IMR-90 (cell line): Measurements from ENCODE around the gene LRRC3C. TPM values are rescaled to one million over a fixed set of nuclear protein-coding genes. Genes with fewer than 3 reads are reported as not detected.

Experiments
- ATAC-seq: fragments of 200-7000 bp; cut with Tn5 transposase; 2 replicates; pipeline ENCODE4 v1.9.1; 2020; ENCODE audit warnings: low read depth, mild to moderate bottlenecking, moderate library complexity
- BruUV-seq: library from RNA; stranded (reverse); fragments of 400-500 nt; replicated peaks from 2 replicates; lab custom pipeline; 2021; lab: Mats Ljungman, UMichigan
- CTCF ChIA-PET: fragments of 300-600 bp; formaldehyde crosslinking; extraction: SDS; loops from one replicate; lab custom pipeline; 2021; ENCODE audit warnings: antibody characterized with exemption; lab: Yijun Ruan, JAX
- POLR2A ChIA-PET: fragments of 300-600 bp; sonication (Branson Sonifier 250); formaldehyde crosslinking; loops from one replicate; lab custom pipeline; 2022; ENCODE audit warnings: antibody characterized with exemption; ENCODE audit not compliant: unreplicated experiment; lab: Charles Lee
- DNase-seq: peaks from one replicate; pipeline ENCODE4 v3.0.0; 2013
- H2AFZ ChIP-seq: replicated peaks from 2 replicates; pipeline ENCODE3; 2013; ENCODE audit warnings: low read length, mild to moderate bottlenecking; ENCODE audit not compliant: poor library complexity
- H2AK5ac ChIP-seq: 2 replicates; pipeline ENCODE4 v1.6.1; 2013; ENCODE audit warnings: low read depth, low read length, inconsistent platforms
- H2AK9ac ChIP-seq: replicated peaks from 2 replicates; pipeline ENCODE3; 2013; ENCODE audit warnings: mild to moderate bottlenecking, low read depth, low read length, moderate library complexity; ENCODE audit not compliant: poor library complexity
- H2BK120ac ChIP-seq: 2 replicates; pipeline ENCODE4 v1.6.1; 2013; ENCODE audit warnings: low read depth, low read length, inconsistent platforms
- H2BK15ac ChIP-seq: 3 replicates; pipeline ENCODE4 v1.6.1; 2013; ENCODE audit warnings: low read depth, low read length, inconsistent platforms
- H2BK20ac ChIP-seq: 2 replicates; pipeline ENCODE4 v1.6.1; 2013; ENCODE audit warnings: low read depth, mild to moderate bottlenecking, inconsistent platforms, low read length, moderate library complexity
- H2BK5ac ChIP-seq: 2 replicates; pipeline ENCODE4 v1.6.1; 2013; ENCODE audit warnings: mild to moderate bottlenecking, low read depth, low read length, inconsistent platforms; ENCODE audit not compliant: poor library complexity, severe bottlenecking
- H3K14ac ChIP-seq: replicated peaks from 2 replicates; pipeline ENCODE4 v1.6.1; 2013; ENCODE audit warnings: low read depth, low read length, inconsistent platforms
- H3K18ac ChIP-seq: 2 replicates; pipeline ENCODE4 v1.6.1; 2013; ENCODE audit warnings: low read depth, low read length, control low read depth
- H3K23ac ChIP-seq: 2 replicates; pipeline ENCODE4 v1.6.1; 2013; ENCODE audit warnings: low read depth, low read length, inconsistent platforms
- H3K27ac ChIP-seq: 2 replicates; pipeline ENCODE4 v1.5.1; 2013; ENCODE audit warnings: mild to moderate bottlenecking, control low read depth, low read length; ENCODE audit not compliant: insufficient read depth
- H3K27me3 ChIP-seq: 2 replicates; pipeline ENCODE4 v1.6.1; 2013; ENCODE audit warnings: low read length; ENCODE audit not compliant: control insufficient read depth, insufficient read depth
- H3K36me3 ChIP-seq: 2 replicates; pipeline ENCODE4 v1.6.1; 2013; ENCODE audit warnings: low read length, mixed read lengths; ENCODE audit not compliant: control insufficient read depth, insufficient read depth
- H3K4ac ChIP-seq: 2 replicates; pipeline ENCODE4 v1.6.1; 2013; ENCODE audit warnings: low read depth, low read length, inconsistent platforms
- H3K4me1 ChIP-seq: 2 replicates; pipeline ENCODE4 v1.6.1; 2013; ENCODE audit warnings: low read length, mixed read lengths; ENCODE audit not compliant: control insufficient read depth, insufficient read depth
- H3K4me2 ChIP-seq: 2 replicates; pipeline ENCODE4 v1.6.1; 2013; ENCODE audit warnings: low read depth, mild to moderate bottlenecking, control low read depth, low read length, moderate library complexity
- H3K4me3 ChIP-seq: 2 replicates; pipeline ENCODE4 v1.5.1; 2013; ENCODE audit warnings: low read depth, mild to moderate bottlenecking, control low read depth, low read length, moderate library complexity; ENCODE audit not compliant: insufficient read depth
- H3K56ac ChIP-seq: 2 replicates; pipeline ENCODE4 v1.6.1; 2013; ENCODE audit warnings: low read length, inconsistent platforms; ENCODE audit not compliant: insufficient read depth; ENCODE audit errors: extremely low read depth
- H3K79me1 ChIP-seq, 2 experiments: 2 replicates each; pipeline ENCODE4 v1.6.1; 2013; ENCODE audit warnings: low read length in 2 of 2, inconsistent platforms in 1 of 2, low read depth in 1 of 2
- H3K9ac ChIP-seq: 2 replicates; pipeline ENCODE4 v1.6.1; 2013; ENCODE audit warnings: low read depth, low read length, control low read depth
- H3K9me1 ChIP-seq: 2 replicates; pipeline ENCODE4 v1.6.1; 2013; ENCODE audit warnings: low read length, inconsistent platforms; ENCODE audit not compliant: insufficient read depth
- H3K9me3 ChIP-seq: 2 replicates; pipeline ENCODE4 v1.6.1; 2013; ENCODE audit warnings: low read length; ENCODE audit not compliant: control insufficient read depth, insufficient read depth
- H4K20me1 ChIP-seq: 2 replicates; pipeline ENCODE4 v1.6.1; 2013; ENCODE audit warnings: low read length, inconsistent platforms; ENCODE audit not compliant: insufficient read depth
- H4K5ac ChIP-seq: 2 replicates; pipeline ENCODE4 v1.6.1; 2013; ENCODE audit warnings: mild to moderate bottlenecking, low read depth, low read length, control low read depth
- H4K8ac ChIP-seq, 2 experiments: 2 replicates each; pipeline ENCODE4 v1.6.1; 2013; ENCODE audit warnings: low read depth in 2 of 2, low read length in 2 of 2, control low read depth in 1 of 2, inconsistent platforms in 1 of 2
- H4K91ac ChIP-seq: 2 replicates; pipeline ENCODE4 v1.6.1; 2013; ENCODE audit warnings: low read depth, low read length, inconsistent platforms; ENCODE audit not compliant: insufficient read depth
- CTCF ChIP-seq: conservative IDR thresholded peaks from 2 replicates; pipeline ENCODE4 v1.5.1; 2012; ENCODE audit warnings: mild to moderate bottlenecking, low read depth, low read length, improper control_type of control experiment
- RAD21 ChIP-seq: IDR thresholded peaks from 2 replicates; pipeline ENCODE4 v1.6.1; 2012; ENCODE audit warnings: low read length, improper control_type of control experiment
- USF2 ChIP-seq: fragments of 150-350 bp; IDR thresholded peaks from 2 replicates; pipeline ENCODE4 v1.6.1; 2017; ENCODE audit warnings: mild to moderate bottlenecking, antibody characterized with exemption, low read length, low read depth
- WGBS, 2 experiments: methylation state at CpG; one replicate each; pipeline versions ENCODE4 v1.1.5 to v1.1.7; 2013; ENCODE audit warnings: missing lambda C conversion rate in 2 of 2; ENCODE audit not compliant: insufficient read length in 1 of 2; ENCODE audit errors: extremely low coverage in 2 of 2; 5-methylcytosine and 5-hydroxymethylcytosine counted together
- dilution Hi-C: fragments of 300-500 bp; cut with HindIII; formaldehyde crosslinking; loops from one replicate; pipeline ENCODE4 v1.14.3; 2018; ENCODE audit warnings: low sequenced_read_pairs; ENCODE audit not compliant: unreplicated experiment
- in situ Hi-C: fragments of 300-500 bp; cut with MboI; formaldehyde crosslinking; loops from 3 replicates; pipeline ENCODE4 v1.14.3; 2019; ENCODE audit warnings: low sequenced_read_pairs, inconsistent platforms, mixed read lengths
- intact Hi-C: fragments of 100-400 bp; cut with micrococcal nuclease; formaldehyde crosslinking; loops from 2 replicates; pipeline ENCODE4 v1.10.0; 2022
- polyA plus RNA-seq, 3 experiments: library from polyadenylated mRNA; depleted of rRNA; stranded (reverse); fragments of >200 nt; gene quantifications; 2 replicates each; pipeline ENCODE4 v1.2.3, GENCODE V29; 2012; ENCODE audit warnings: low replicate concordance in 1 of 3
- total RNA-seq: library from RNA; depleted of rRNA; stranded (reverse); fragments of >200 nt; gene quantifications from 2 replicates; pipeline ENCODE4 v1.2.3, GENCODE V29; 2012

Gene LRRC3C
- total and polyA plus RNA-seq, 2 of the 4 experiments (the other 2 are of a cell fraction): not detected

- no peak overlapping the region for H3K18ac ChIP-seq
- peak overlapping the region; percentile 56 for H3K4ac ChIP-seq
- peak overlapping the region; percentile 51 for H3K27ac ChIP-seq
- no peaks in the 10 kb centered on the region for H3K9me3 ChIP-seq
- no TSS peak for BruUV-seq
- peak overlapping the region; percentile 37 for H2BK5ac ChIP-seq
- no peak overlapping the region for H2BK120ac ChIP-seq
- H3K56ac ChIP-seq: peak overlapping the region; percentile 32; the same call in 1 of the 2 replicates
- no peak overlapping the region for H2BK20ac ChIP-seq
- CTCF ChIA-PET: interaction anchor here (0.5 to 4.0 kb wide), 6 partner anchors 15 to 106 kb away, joined by 3 to 23 read pairs (median 4); no protein-coding TSS in a partner anchor
- peak overlapping the region; percentile 65; the same call in 1 of the 2 replicates for H3K23ac ChIP-seq
- intact Hi-C loops: loop anchor here (10.0 kb wide), 1 partner anchor 356 kb away; the partner anchor contains the start of gene PPP1R1B
- peak overlapping the region; percentile 97 for H2AFZ ChIP-seq
- H2BK15ac ChIP-seq: no peak overlapping the region
- H4K20me1 ChIP-seq: peaks cover 15% of the 10 kb centered on the region
- peaks cover 8% of the 10 kb centered on the region; the same call in 1 of the 2 replicates for H3K4me1 ChIP-seq
- H3K9me1 ChIP-seq: peaks cover 8% of the 10 kb centered on the region; the same call in 1 of the 2 replicates
- 0% methylated on average over 3 of the region's 15 CpGs; no CpG with 5 or more reads in 1 of the 2 experiments for WGBS, 2 experiments
- peak overlapping the region; percentile 85 for H3K14ac ChIP-seq
- no peak overlapping the region for H4K5ac ChIP-seq
- in situ Hi-C loops: no loop called here
- H3K9ac ChIP-seq: peak overlapping the region; percentile 79
- H3K79me1 ChIP-seq: peaks cover 13 to 26% of the 10 kb centered on the region in 2 experiments
- POLR2A ChIA-PET: interaction anchor here (1.1 kb wide), 1 partner anchor 22 kb away, joined by 3 read pairs; no protein-coding TSS in a partner anchor
- 0 out of 2 replicates have a peak, but pooled peaks have one; percentile 8 for TF ChIP-seq CTCF
- 0 out of 2 replicates have a peak, but pooled peaks have one; percentile 5 for TF ChIP-seq RAD21
- no peak for TF ChIP-seq USF2
- H3K36me3 ChIP-seq: peaks cover 18% of the 10 kb centered on the region
- no peaks in the 10 kb centered on the region for H3K27me3 ChIP-seq
- ATAC-seq (no peak), DNase-seq (no peak)
- dilution Hi-C loops: no loop called here
- H2AK9ac ChIP-seq: peak overlapping the region; percentile 88
- peak overlapping the region; percentile 66 to 82 for H4K8ac ChIP-seq
- H4K91ac ChIP-seq: peak overlapping the region; percentile 44; the same call in 1 of the 2 replicates
- H3K4me3 ChIP-seq: peak overlapping the region; percentile 80
- H3K4me2 ChIP-seq: peak overlapping the region; percentile 97
- peak overlapping the region; percentile 41; the same call in 1 of the 2 replicates for H2AK5ac ChIP-seq
These were observed 53.7 kb downstream of the LRRC3C start for GRCh38 chr17:39981207-39981741.
